PC-3 (cell line): ENCODE measurements around the gene GRIK5. TPM values are rescaled to one million over a fixed set of nuclear protein-coding genes. Genes with fewer than 3 reads are reported as not detected.

Experiments used
- ATAC-seq: fragments of 200-7000 bp; cut with Tn5 transposase; 2 replicates; pipeline ENCODE4 v1.9.1; 2020; ENCODE audit warnings: mild to moderate bottlenecking, moderate library complexity
- BruUV-seq: library from RNA; stranded (reverse); fragments of 400-500 nt; replicated peaks from 2 replicates; lab custom pipeline; 2021; lab: Mats Ljungman, UMichigan
- CTCF ChIA-PET: fragments of 300-600 bp; sonication (Branson Sonifier 250); formaldehyde crosslinking; loops from one replicate; lab custom pipeline; 2022; ENCODE audit warnings: antibody characterized with exemption; lab: Charles Lee
- POLR2A ChIA-PET: fragments of 300-600 bp; sonication (Branson Sonifier 250); formaldehyde crosslinking; loops from one replicate; lab custom pipeline; 2022; ENCODE audit warnings: antibody characterized with exemption; ENCODE audit not compliant: unreplicated experiment; lab: Charles Lee
- DNase-seq: peaks from one replicate; pipeline ENCODE4 v3.0.0-alpha.2; 2015
- H2AFZ ChIP-seq: fragments of 300-600 bp; sonication (generic); 2 replicates; pipeline ENCODE4 v1.6.0; 2016; ENCODE audit warnings: antibody characterized with exemption, low read length
- H3F3A ChIP-seq: fragments of 300-600 bp; sonication (generic); one replicate; pipeline ENCODE4 v1.6.0; 2017; ENCODE audit warnings: antibody characterized with exemption, low read length, control low read depth, mild to moderate bottlenecking; ENCODE audit not compliant: unreplicated experiment
- H3K27ac ChIP-seq: fragments of 300-600 bp; sonication (generic); 2 replicates; pipeline ENCODE4 v1.5.1; 2016; ENCODE audit warnings: mild to moderate bottlenecking, low read length
- H3K27me3 ChIP-seq: fragments of 300-600 bp; sonication (generic); 2 replicates; pipeline ENCODE4 v1.6.1; 2016; ENCODE audit warnings: low read length, mixed read lengths
- H3K36me3 ChIP-seq: fragments of 300-600 bp; sonication (generic); 2 replicates; pipeline ENCODE4 v1.6.1; 2016; ENCODE audit warnings: low read depth, mixed run types, low read length, mixed read lengths
- H3K4me1 ChIP-seq: fragments of 300-600 bp; sonication (generic); 2 replicates; pipeline ENCODE4 v1.5.1; 2016; ENCODE audit warnings: low read length; ENCODE audit not compliant: insufficient read depth
- H3K4me2 ChIP-seq: fragments of 300-600 bp; sonication (generic); 2 replicates; pipeline ENCODE4 v1.6.0; 2016; ENCODE audit warnings: low read length
- H3K4me3 ChIP-seq: fragments of 300-600 bp; sonication (generic); 2 replicates; pipeline ENCODE4 v1.5.1; 2016; ENCODE audit warnings: mild to moderate bottlenecking, low read length, mixed read lengths
- H3K79me2 ChIP-seq: fragments of 300-600 bp; sonication (generic); 2 replicates; pipeline ENCODE4 v1.6.1; 2017; ENCODE audit warnings: low read length, mixed read lengths
- H3K9ac ChIP-seq: fragments of 300-600 bp; sonication (generic); 2 replicates; pipeline ENCODE4 v1.6.0; 2016; ENCODE audit warnings: mild to moderate bottlenecking, low read length
- H3K9me2 ChIP-seq: fragments of 300-600 bp; sonication (generic); replicated peaks from 2 replicates; pipeline ENCODE4 v1.6.1; 2016; ENCODE audit warnings: mixed run types, low read length, mixed read lengths
- H3K9me3 ChIP-seq: fragments of 300-600 bp; sonication (generic); 2 replicates; pipeline ENCODE4 v1.6.1; 2016; ENCODE audit warnings: low read length, mixed read lengths
- H4K20me1 ChIP-seq: fragments of 300-600 bp; sonication (generic); 2 replicates; pipeline ENCODE4 v1.6.1; 2016; ENCODE audit warnings: low read length, mixed read lengths
- CTCF ChIP-seq: fragments of 300-600 bp; sonication (generic); conservative IDR thresholded peaks from 2 replicates; pipeline ENCODE4 v1.5.1; 2017; ENCODE audit warnings: antibody characterized with exemption, low read depth, mild to moderate bottlenecking, low read length
- EZH2 ChIP-seq: fragments of 300-600 bp; sonication (generic); IDR thresholded peaks from one replicate; pipeline ENCODE4 v1.6.1; 2017; ENCODE audit warnings: antibody characterized with exemption, mild to moderate bottlenecking, low read length; ENCODE audit not compliant: unreplicated experiment
- EZH2phosphoT487 ChIP-seq: fragments of 300-600 bp; sonication (generic); IDR thresholded peaks from 2 replicates; pipeline ENCODE4 v1.6.1; 2018; ENCODE audit warnings: mild to moderate bottlenecking, antibody characterized with exemption, low read length, borderline replicate concordance
- intact Hi-C: fragments of 100-400 bp; cut with micrococcal nuclease; formaldehyde crosslinking; loops from 2 replicates; pipeline ENCODE4 v1.9.0; 2023
- total RNA-seq: library from RNA; depleted of rRNA; stranded (reverse); fragments of >200 nt; gene quantifications from 2 replicates; pipeline ENCODE4 v1.2.3, GENCODE V29; 2014

GRIK5 gene
- total RNA-seq, 1 experiment from 2014 or later = not detected

GRCh38 chr19:41995959-41996797, 73.8 kb downstream of the GRIK5 start:
- no peak overlapping the region for H3K4me3 ChIP-seq
- H3K36me3 ChIP-seq = no peaks in the 10 kb centered on the region
- BruUV-seq = no TSS peak
- H3K27me3 ChIP-seq = peaks cover 25% of the 10 kb centered on the region
- ATAC-seq (no peak), DNase-seq (no peak)
- no peak overlapping the region for H3K9ac ChIP-seq
- no peak for TF ChIP-seq EZH2phosphoT487
- TF ChIP-seq CTCF = no peak
- TF ChIP-seq EZH2 = no peak
- no peaks in the 10 kb centered on the region for H3K4me1 ChIP-seq
- no peaks in the 10 kb centered on the region for H3K79me2 ChIP-seq
- H2AFZ ChIP-seq = no peak overlapping the region
- H3K27ac ChIP-seq = no peak overlapping the region
- POLR2A ChIA-PET = no interaction called here
- intact Hi-C loops = loop anchor here (2.0 kb wide), 1 partner anchor 37 kb away; no protein-coding TSS in a partner anchor
- no peaks in the 10 kb centered on the region for H3K9me3 ChIP-seq
- H3K9me2 ChIP-seq = no peaks in the 10 kb centered on the region
- no peak overlapping the region for H3K4me2 ChIP-seq
- no peaks in the 10 kb centered on the region for H4K20me1 ChIP-seq
- CTCF ChIA-PET = no interaction called here
- no peaks in the 10 kb centered on the region for H3F3A ChIP-seq

- no TSS peak for BruUV-seq
- Histone ChIP-seq H3K9me2 (no peaks in the 10 kb centered on the region), H3K27ac (no peak overlapping the region), H2AFZ (no peak overlapping the region), H3F3A (no peaks in the 10 kb centered on the region), H3K27me3 (peaks cover 19% of the 10 kb centered on the region), H3K4me3 (no peak overlapping the region), H3K79me2 (no peaks in the 10 kb centered on the region), H3K4me2 (no peak overlapping the region), H3K4me1 (no peaks in the 10 kb centered on the region), H4K20me1 (no peaks in the 10 kb centered on the region), H3K9ac (no peak overlapping the region), H3K36me3 (no peaks in the 10 kb centered on the region), H3K9me3 (no peaks in the 10 kb centered on the region)
- ATAC-seq (no peak), DNase-seq (no peak)
- TF ChIP-seq EZH2 (no peak), EZH2phosphoT487 (no peak), CTCF (no peak)
- intact Hi-C loops = no loop called here
- ChIA-PET CTCF (no interaction called here), POLR2A (no interaction called here)
These were observed 74.7 kb downstream of the GRIK5 start for GRCh38 chr19:41994994-41995958.
